ENCODE results near the gene PCYT1B.

DNA sequence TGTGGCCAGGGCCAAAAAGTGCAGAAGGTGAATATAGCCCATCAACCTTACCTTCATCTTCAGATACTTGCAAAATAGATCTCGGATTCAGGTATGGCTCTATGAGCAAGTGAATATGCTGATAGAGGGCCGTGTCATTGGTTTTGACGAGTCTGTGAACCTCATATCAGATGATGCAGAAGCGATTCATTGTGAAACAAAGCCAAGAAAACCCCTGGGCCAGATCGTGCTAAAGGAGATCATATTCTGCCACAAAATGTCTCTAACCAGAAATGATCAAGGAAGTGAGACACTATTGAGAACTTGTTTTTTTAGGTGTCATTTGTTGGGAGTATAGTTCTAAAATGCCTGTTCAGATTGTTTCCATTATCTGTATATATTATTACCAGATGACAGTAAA lies 133.7 kb downstream of the PCYT1B start:
- TF ChIP-seq ZNF576 (CRISPR knock-in tag; IDR thresholded peaks at IDR 0.05) (no peak), ZFP91 (CRISPR knock-in tag; IDR thresholded peaks at IDR 0.05; ENCODE audit: borderline replicate concordance) (no peak), ATF7 (IDR thresholded peaks at IDR 0.05) (no peak), ATF7 (CRISPR knock-in tag; IDR thresholded peaks at IDR 0.05) (no peak), ETV5 (CRISPR knock-in tag; IDR thresholded peaks at IDR 0.05; ENCODE audit: borderline replicate concordance) (no peak), REL (CRISPR knock-in tag; conservative IDR thresholded peaks at IDR 0.05) (no peak), ZNF883 (CRISPR knock-in tag; IDR thresholded peaks at IDR 0.05; ENCODE audit: not compliant biosample characterization) (no peak), CTCF (CRISPR knock-in tag; IDR thresholded peaks at IDR 0.05) (no peak), ZNF24 (IDR thresholded peaks at IDR 0.05) (no peak), ZNF44 (CRISPR knock-in tag; IDR thresholded peaks at IDR 0.05) (no peak)
- TF ChIP-seq, protein P1, sequence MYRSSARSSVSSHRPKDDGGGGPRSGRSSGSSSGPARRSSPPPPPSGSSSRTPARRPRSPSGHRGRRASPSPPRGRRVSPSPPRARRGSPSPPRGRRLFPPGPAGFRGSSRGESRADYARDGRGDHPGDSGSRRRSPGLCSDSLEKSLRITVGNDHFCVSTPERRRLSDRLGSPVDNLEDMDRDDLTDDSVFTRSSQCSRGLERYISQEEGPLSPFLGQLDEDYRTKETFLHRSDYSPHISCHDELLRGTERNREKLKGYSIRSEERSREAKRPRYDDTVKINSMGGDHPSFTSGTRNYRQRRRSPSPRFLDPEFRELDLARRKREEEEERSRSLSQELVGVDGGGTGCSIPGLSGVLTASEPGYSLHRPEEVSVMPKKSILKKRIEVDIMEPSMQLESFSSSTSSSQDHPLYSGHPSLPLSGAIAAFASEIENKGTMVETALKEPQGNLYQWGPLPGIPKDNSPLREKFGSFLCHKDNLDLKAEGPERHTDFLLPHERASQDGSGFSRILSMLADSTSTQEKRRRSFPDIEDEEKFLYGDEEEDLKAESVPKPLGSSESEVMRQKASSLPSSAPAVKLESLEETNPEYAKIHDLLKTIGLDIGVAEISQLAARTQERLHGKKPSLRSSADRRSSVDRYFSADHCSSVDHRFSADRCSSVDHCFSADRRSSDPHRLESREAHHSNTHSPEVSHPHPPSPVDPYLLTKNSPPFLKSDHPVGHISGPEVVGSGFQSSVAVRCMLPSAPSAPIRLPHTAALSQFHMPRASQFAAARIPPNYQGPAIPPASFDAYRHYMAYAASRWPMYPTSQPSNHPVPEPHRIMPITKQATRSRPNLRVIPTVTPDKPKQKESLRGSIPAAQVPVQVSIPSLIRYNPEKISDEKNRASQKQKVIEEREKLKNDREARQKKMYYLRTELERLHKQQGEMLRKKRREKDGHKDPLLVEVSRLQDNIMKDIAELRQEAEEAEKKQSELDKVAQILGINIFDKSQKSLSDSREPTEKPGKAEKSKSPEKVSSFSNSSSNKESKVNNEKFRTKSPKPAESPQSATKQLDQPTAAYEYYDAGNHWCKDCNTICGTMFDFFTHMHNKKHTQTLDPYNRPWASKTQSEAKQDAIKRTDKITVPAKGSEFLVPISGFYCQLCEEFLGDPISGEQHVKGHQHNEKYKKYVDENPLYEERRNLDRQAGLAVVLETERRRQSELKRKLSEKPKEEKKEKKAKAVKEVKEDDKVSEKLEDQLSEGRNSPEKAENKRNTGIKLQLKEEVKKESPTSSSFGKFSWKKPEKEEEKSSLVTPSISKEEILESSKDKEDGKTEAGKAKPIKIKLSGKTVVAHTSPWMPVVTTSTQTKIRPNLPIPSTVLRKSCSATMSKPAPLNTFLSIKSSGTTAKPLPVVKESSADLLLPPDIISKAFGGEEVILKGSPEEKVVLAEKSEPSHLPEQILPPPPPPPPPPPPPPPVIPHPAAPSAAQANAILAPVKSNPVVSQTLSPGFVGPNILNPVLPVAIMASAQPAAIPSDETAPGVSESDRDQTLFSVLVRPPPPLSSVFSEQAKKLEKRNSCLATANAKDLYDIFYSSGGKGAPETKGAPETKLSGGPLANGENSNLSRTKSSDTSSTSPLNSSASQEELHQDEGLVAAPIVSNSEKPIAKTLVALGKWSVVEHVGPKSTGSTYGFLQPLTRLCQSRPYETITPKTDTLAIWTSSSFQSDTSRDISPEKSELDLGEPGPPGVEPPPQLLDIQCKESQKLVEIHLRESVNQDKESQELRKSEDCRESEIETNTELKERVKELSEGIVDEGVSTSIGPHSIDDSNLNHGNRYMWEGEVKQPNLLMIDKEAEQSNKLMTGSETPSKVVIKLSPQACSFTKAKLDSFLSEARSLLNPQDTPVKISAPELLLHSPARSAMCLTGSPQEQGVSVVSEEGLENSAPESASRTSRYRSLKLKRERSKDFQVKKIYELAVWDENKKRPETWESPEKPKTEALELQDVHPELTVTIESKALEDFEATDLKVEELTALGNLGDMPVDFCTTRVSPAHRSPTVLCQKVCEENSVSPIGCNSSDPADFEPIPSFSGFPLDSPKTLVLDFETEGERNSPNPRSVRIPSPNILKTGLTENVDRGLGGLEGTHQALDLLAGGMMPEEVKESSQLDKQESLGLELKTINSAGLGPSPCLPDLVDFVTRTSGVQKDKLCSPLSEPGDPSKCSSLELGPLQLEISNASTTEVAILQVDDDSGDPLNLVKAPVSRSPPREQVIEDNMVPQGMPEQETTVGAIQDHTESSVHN (CRISPR knock-in tag; IDR thresholded peaks at IDR 0.05), result no peak

Measured in HepG2 (cell line).